Osteoblast (primary cell): ENCODE measurements around the gene FAM216A. TPM values are rescaled to one million over a fixed set of nuclear protein-coding genes. Genes with fewer than 3 reads are reported as not detected.
"Not testable (repeated sequence)": the region's sequence is repeated elsewhere in the genome, so short reads cannot be mapped to it uniquely, and the experiment has no call there.

Experiments used
- DNase-seq: peaks from one replicate; pipeline ENCODE4 v3.0.0; 2011; ENCODE audit warnings: low spot score, mixed read lengths; ENCODE audit not compliant: insufficient read length; ENCODE audit errors: missing footprints
- H2AFZ ChIP-seq: 2 replicates; pipeline ENCODE4 v1.6.0; 2011; ENCODE audit warnings: mild to moderate bottlenecking, low read length
- H3K27ac ChIP-seq: 2 replicates; pipeline ENCODE4 v1.5.1; 2011; ENCODE audit warnings: mild to moderate bottlenecking, low read depth, low read length, moderate library complexity
- H3K27me3 ChIP-seq: 2 replicates; pipeline ENCODE4 v1.6.0; 2012; ENCODE audit warnings: mild to moderate bottlenecking, control low read depth, inconsistent platforms, low read length, moderate library complexity; ENCODE audit not compliant: insufficient read depth
- H3K36me3 ChIP-seq: 2 replicates; pipeline ENCODE4 v1.5.1; 2011; ENCODE audit warnings: mild to moderate bottlenecking, low read length, control low read depth, moderate library complexity; ENCODE audit not compliant: insufficient read depth
- H3K4me1 ChIP-seq: 2 replicates; pipeline ENCODE4 v1.5.1; 2011; ENCODE audit warnings: mild to moderate bottlenecking, low read length, control low read depth, moderate library complexity; ENCODE audit not compliant: insufficient read depth
- H3K4me2 ChIP-seq: 2 replicates; pipeline ENCODE4 v1.6.0; 2011; ENCODE audit warnings: mild to moderate bottlenecking, low read length; ENCODE audit not compliant: insufficient read depth
- H3K4me3 ChIP-seq: fragments of 200-600 bp; sonication (generic); 3 replicates; pipeline ENCODE4 v1.5.1; 2012; ENCODE audit warnings: mild to moderate bottlenecking, low read length, inconsistent platforms; ENCODE audit not compliant: insufficient read depth
- H3K79me2 ChIP-seq: 2 replicates; pipeline ENCODE4 v1.6.0; 2012; ENCODE audit warnings: mild to moderate bottlenecking, low read length, control low read depth, inconsistent platforms; ENCODE audit not compliant: insufficient read depth
- H3K9me3 ChIP-seq: 2 replicates; pipeline ENCODE4 v1.5.1; 2011; ENCODE audit warnings: low read depth, low read length, control low read depth
- H4K20me1 ChIP-seq: 2 replicates; pipeline ENCODE4 v1.6.0; 2012; ENCODE audit warnings: mild to moderate bottlenecking, low read length, control low read depth; ENCODE audit not compliant: insufficient read depth
- CTCF ChIP-seq: IDR thresholded peaks from 2 replicates; pipeline ENCODE4 v1.5.1; 2011; ENCODE audit warnings: mild to moderate bottlenecking, low read depth, low read length, moderate library complexity; ENCODE audit errors: extremely low read depth
- total RNA-seq: library from RNA; depleted of rRNA; stranded (reverse); fragments of >200 nt; gene quantifications from 2 replicates; pipeline ENCODE4 v1.2.3, GENCODE V29; 2012

FAM216A gene
- total RNA-seq, 1 donor: 7.2 TPM

- no peak overlapping the region for H3K4me2 ChIP-seq
- peaks cover 9% of the 10 kb centered on the region for H3K27me3 ChIP-seq
- H3K36me3 ChIP-seq: no peaks in the 10 kb centered on the region
- DNase-seq: no peak
- no peak for TF ChIP-seq CTCF
- no peaks in the 10 kb centered on the region for H3K4me1 ChIP-seq
- H3K79me2 ChIP-seq: no peaks in the 10 kb centered on the region
- H2AFZ ChIP-seq: peak overlapping the region; percentile 32
- no peaks in the 10 kb centered on the region for H3K9me3 ChIP-seq
- no peak overlapping the region for H3K4me3 ChIP-seq
- no peaks in the 10 kb centered on the region for H4K20me1 ChIP-seq
- no peak overlapping the region for H3K27ac ChIP-seq
Measured at GRCh38 chr12:110424237-110424636, 44.4 kb upstream of the FAM216A start.

- H4K20me1 ChIP-seq: no peaks in the 10 kb centered on the region
- no peaks in the 10 kb centered on the region for H3K36me3 ChIP-seq
- H3K4me2 ChIP-seq: no peak overlapping the region
- peaks cover 4% of the 10 kb centered on the region for H3K4me1 ChIP-seq
- peaks cover 9% of the 10 kb centered on the region for H3K27me3 ChIP-seq
- H3K27ac ChIP-seq: no peak overlapping the region
- H3K9me3 ChIP-seq: no peaks in the 10 kb centered on the region
- H2AFZ ChIP-seq: no peak overlapping the region
- no peaks in the 10 kb centered on the region for H3K79me2 ChIP-seq
- no peak for TF ChIP-seq CTCF
- DNase-seq: no peak
- no peak overlapping the region for H3K4me3 ChIP-seq
Measured at GRCh38 chr12:110426406-110426805, 42.2 kb upstream of the FAM216A start.

- not testable (repeated sequence) for H3K9me3 ChIP-seq, H4K20me1 ChIP-seq, H3K27me3 ChIP-seq, H3K4me3 ChIP-seq, H3K4me1 ChIP-seq, H3K4me2 ChIP-seq, H2AFZ ChIP-seq, H3K79me2 ChIP-seq, DNase-seq, H3K36me3 ChIP-seq, H3K27ac ChIP-seq
Measured at GRCh38 chr12:110429676-110430075, 39.0 kb upstream of the FAM216A start.

- Histone ChIP-seq H3K4me1 (peaks cover 17% of the 10 kb centered on the region), H3K4me2 (peak overlapping the region; percentile 67), H3K9me3 (no peaks in the 10 kb centered on the region), H3K27ac (no peak overlapping the region), H3K79me2 (no peaks in the 10 kb centered on the region), H3K27me3 (no peaks in the 10 kb centered on the region), H2AFZ (no peak overlapping the region), H3K36me3 (peaks cover 22% of the 10 kb centered on the region), H3K4me3 (no peak overlapping the region), H4K20me1 (no peaks in the 10 kb centered on the region)
- no peak for DNase-seq
- no peak for TF ChIP-seq CTCF
Measured at GRCh38 chr12:110431957-110432587, 36.6 kb upstream of the FAM216A start.
